Measurements from ENCODE around the gene PDE3A. TPM values are rescaled to one million over a fixed set of nuclear protein-coding genes. Genes with fewer than 3 reads are reported as not detected.

Gene PDE3A
- total RNA-seq, 2 donors from 2014 or later, result 5.5 to 6.2 TPM

DNA sequence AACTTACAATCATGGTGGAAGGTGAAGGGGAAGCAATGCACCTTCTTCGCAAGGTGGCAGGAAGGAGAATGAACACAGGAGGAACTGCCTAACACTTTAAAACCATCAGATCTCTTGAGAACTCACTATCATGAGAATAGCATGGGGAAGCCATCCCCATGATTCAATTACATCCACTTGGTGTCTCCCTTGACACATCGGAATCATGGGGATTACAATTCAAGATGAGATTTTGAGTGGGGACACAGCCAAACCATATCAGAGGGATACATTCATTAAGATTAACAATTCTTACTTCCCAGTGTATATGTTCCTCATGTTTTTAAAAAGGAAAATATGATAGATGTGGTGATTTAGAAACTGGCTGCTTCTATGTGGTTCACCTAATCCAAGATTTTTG, 117.9 kb downstream of the PDE3A start:
- no peak overlapping the region for H3K4me3 ChIP-seq
- intact Hi-C loops (cut with DNase I), result no loop called here
- H3K4me1 ChIP-seq (replicated peaks), result no peaks in the 10 kb centered on the region
- 91% methylated on average over 2 of the region's 2 CpGs for WGBS
- TF ChIP-seq POLR2AphosphoS5 (IDR thresholded peaks at IDR 0.05) (no peak), POLR2A (IDR thresholded peaks at IDR 0.05) (no peak)
- TF ChIP-seq, protein P1, sequence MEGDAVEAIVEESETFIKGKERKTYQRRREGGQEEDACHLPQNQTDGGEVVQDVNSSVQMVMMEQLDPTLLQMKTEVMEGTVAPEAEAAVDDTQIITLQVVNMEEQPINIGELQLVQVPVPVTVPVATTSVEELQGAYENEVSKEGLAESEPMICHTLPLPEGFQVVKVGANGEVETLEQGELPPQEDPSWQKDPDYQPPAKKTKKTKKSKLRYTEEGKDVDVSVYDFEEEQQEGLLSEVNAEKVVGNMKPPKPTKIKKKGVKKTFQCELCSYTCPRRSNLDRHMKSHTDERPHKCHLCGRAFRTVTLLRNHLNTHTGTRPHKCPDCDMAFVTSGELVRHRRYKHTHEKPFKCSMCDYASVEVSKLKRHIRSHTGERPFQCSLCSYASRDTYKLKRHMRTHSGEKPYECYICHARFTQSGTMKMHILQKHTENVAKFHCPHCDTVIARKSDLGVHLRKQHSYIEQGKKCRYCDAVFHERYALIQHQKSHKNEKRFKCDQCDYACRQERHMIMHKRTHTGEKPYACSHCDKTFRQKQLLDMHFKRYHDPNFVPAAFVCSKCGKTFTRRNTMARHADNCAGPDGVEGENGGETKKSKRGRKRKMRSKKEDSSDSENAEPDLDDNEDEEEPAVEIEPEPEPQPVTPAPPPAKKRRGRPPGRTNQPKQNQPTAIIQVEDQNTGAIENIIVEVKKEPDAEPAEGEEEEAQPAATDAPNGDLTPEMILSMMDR (IDR thresholded peaks at IDR 0.05), result no peak
- no peak overlapping the region for H3K27ac ChIP-seq
- no peaks in the 10 kb centered on the region for H3K9me3 ChIP-seq
- no peaks in the 10 kb centered on the region for H3K36me3 ChIP-seq
- H3K27me3 ChIP-seq (replicated peaks; ENCODE audit: insufficient read depth), result no peaks in the 10 kb centered on the region
- no peak for DNase-seq (ENCODE audit: low spot score)

DNA sequence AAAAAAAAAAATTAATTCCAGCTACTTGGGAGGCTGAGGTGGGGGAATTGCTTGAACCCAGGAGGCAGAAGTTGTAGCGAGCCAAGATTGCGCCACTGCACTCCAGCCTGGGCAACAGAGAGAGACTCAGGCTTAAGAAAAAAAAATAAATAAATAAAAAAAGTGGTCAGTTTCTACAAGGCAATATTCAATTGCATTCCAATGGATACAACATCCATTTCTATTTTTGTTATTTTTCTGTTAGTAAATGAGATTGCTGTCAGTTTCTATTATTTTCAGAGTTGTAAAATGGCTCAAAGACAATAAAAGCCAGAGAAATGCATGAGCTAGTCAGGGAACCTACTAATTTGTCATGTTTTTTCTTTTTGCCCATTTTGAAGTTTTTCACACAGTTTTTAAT, 119.2 kb downstream of the PDE3A start:
- no peaks in the 10 kb centered on the region for H3K9me3 ChIP-seq
- no peak for TF ChIP-seq POLR2AphosphoS5 (IDR thresholded peaks at IDR 0.05)
- TF ChIP-seq, protein P1 (IDR thresholded peaks at IDR 0.05), result no peak
- no peak for TF ChIP-seq POLR2A (IDR thresholded peaks at IDR 0.05)
- no peak overlapping the region for H3K27ac ChIP-seq
- no peak overlapping the region for H3K4me3 ChIP-seq
- no peak for DNase-seq (ENCODE audit: low spot score)
- WGBS, result 93% methylated on average over 2 of the region's 2 CpGs
- no peaks in the 10 kb centered on the region for H3K36me3 ChIP-seq
- no peaks in the 10 kb centered on the region for H3K4me1 ChIP-seq (replicated peaks)
- intact Hi-C loops (cut with DNase I), result no loop called here
- no peaks in the 10 kb centered on the region for H3K27me3 ChIP-seq (replicated peaks; ENCODE audit: insufficient read depth)

DNA sequence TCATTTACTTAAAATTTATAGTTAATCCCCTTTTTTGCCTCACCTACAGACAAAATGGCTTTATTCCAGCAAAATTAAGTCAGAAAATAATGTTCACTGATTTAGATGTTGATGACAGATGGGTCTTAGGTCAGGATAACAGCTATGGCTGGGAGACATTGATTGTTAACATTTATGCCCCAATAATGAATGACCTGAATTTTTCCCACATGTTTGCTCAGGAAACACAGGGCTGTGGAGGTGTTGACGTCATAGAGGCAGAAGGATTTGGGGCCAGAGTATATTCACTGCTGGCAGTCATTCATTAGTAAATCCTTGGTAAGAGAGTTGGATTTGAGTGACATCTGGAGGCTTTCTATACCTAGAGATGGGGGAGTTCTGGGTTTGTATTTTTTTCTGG, 121.3 kb downstream of the PDE3A start:
- WGBS, result 68% methylated on average over 1 of the region's 1 CpG
- no peaks in the 10 kb centered on the region for H3K4me1 ChIP-seq (replicated peaks)
- no peaks in the 10 kb centered on the region for H3K27me3 ChIP-seq (replicated peaks; ENCODE audit: insufficient read depth)
- no peak for TF ChIP-seq POLR2A (IDR thresholded peaks at IDR 0.05)
- TF ChIP-seq POLR2AphosphoS5 (IDR thresholded peaks at IDR 0.05), result no peak
- TF ChIP-seq, protein P1 (IDR thresholded peaks at IDR 0.05), result no peak
- H3K27ac ChIP-seq, result no peak overlapping the region
- no peak overlapping the region for H3K4me3 ChIP-seq
- H3K9me3 ChIP-seq, result no peaks in the 10 kb centered on the region
- intact Hi-C loops (cut with DNase I), result no loop called here
- no peaks in the 10 kb centered on the region for H3K36me3 ChIP-seq
- DNase-seq (ENCODE audit: low spot score), result no peak

DNA sequence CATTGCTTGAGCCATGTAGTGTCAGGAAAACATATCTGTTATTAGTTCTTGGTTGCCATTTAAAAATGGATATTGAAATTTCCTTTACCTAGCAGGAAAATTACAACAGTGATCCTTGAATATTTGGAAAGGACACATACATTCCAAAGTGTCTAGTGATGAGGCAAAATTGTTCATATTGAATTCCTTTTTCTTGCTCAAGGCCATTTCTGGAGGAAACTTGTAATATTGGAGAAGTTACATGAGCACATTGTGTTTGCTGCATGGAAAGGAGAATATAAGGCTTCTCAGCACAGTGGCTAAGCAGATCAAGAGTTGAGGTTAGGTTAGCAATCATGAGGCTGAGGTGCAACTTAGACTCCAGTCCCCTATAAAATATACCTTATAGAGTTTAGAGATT, 121.9 kb downstream of the PDE3A start:
- Histone ChIP-seq H3K36me3 (no peaks in the 10 kb centered on the region), H3K4me3 (no peak overlapping the region), H3K9me3 (no peaks in the 10 kb centered on the region), H3K27ac (no peak overlapping the region), H3K4me1 (replicated peaks) (no peaks in the 10 kb centered on the region), H3K27me3 (replicated peaks; ENCODE audit: insufficient read depth) (no peaks in the 10 kb centered on the region)
- intact Hi-C loops (cut with DNase I), result no loop called here
- no peak for DNase-seq (ENCODE audit: low spot score)
- TF ChIP-seq, protein P1 (IDR thresholded peaks at IDR 0.05), result no peak
- TF ChIP-seq POLR2AphosphoS5 (IDR thresholded peaks at IDR 0.05), result no peak
- TF ChIP-seq POLR2A (IDR thresholded peaks at IDR 0.05), result no peak

DNA sequence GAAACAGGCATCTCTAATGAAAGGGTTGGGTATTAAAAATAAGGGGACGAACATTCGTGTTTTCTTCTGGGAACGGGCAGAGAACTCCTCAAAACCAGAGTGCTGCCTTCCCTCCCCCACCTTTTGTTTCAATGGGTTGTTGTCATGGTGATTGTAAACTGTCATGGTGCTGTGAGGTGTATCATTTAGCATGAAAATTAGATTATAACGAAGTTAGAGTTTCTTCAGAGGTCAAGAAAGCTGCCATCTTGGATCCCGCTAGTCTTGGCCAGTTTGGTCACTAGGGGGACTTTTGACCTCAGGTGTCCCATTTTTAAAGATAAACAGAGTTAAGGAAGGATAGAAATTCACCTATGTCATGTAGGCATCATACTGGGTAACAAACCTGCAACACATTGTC, 123.0 kb downstream of the PDE3A start:
- Histone ChIP-seq H3K9me3 (no peaks in the 10 kb centered on the region), H3K4me3 (no peak overlapping the region), H3K27ac (no peak overlapping the region), H3K27me3 (replicated peaks; ENCODE audit: insufficient read depth) (no peaks in the 10 kb centered on the region), H3K36me3 (no peaks in the 10 kb centered on the region), H3K4me1 (replicated peaks) (no peaks in the 10 kb centered on the region)
- WGBS, result 76% methylated on average over 5 of the region's 5 CpGs
- no peak for DNase-seq (ENCODE audit: low spot score)
- TF ChIP-seq, protein P1 (IDR thresholded peaks at IDR 0.05), result no peak
- TF ChIP-seq POLR2AphosphoS5 (IDR thresholded peaks at IDR 0.05), result no peak
- TF ChIP-seq POLR2A (IDR thresholded peaks at IDR 0.05), result no peak
- intact Hi-C loops (cut with DNase I), result no loop called here

All from prostate gland (tissue), 2 donors.